Astrocyte of the spinal cord (primary cell): Measurements from ENCODE around the gene PRPF19.
A peak's percentile ranks its signal among the peaks of the same experiment; 100 is the strongest.

Source experiments
- DNase-seq: peaks from one replicate; pipeline ENCODE4 v3.0.0; 2011; ENCODE audit warnings: low read depth, low spot score
- H3K4me3 ChIP-seq: 2 replicates; pipeline ENCODE4 v1.5.1; 2011; ENCODE audit warnings: low read depth, mild to moderate bottlenecking, low read length, moderate library complexity
- CTCF ChIP-seq: IDR thresholded peaks from 2 replicates; pipeline ENCODE4 v1.5.1; 2012; ENCODE audit warnings: low read depth, mild to moderate bottlenecking, low read length, inconsistent platforms
- in situ Hi-C: cut with HindIII; loops from 2 replicates; pipeline ENCODE4 v1.10.0; 2017; ENCODE audit warnings: low sequenced_read_pairs

PRPF19 gene

GRCh38 chr11:60890696-60891095 lies 15.7 kb downstream of the PRPF19 start:
- DNase-seq = no peak
- TF ChIP-seq CTCF = no peak
- H3K4me3 ChIP-seq = no peak overlapping the region
- in situ Hi-C loops = no loop called here

- no peak for TF ChIP-seq CTCF
- in situ Hi-C loops = no loop called here
- no peak for DNase-seq
- H3K4me3 ChIP-seq = no peak overlapping the region
These were observed 16.5 kb downstream of the PRPF19 start for GRCh38 chr11:60889869-60890311.

GRCh38 chr11:60887556-60887955 lies 18.8 kb downstream of the PRPF19 start:
- peak; percentile 80 for TF ChIP-seq CTCF
- H3K4me3 ChIP-seq = no peak overlapping the region
- DNase-seq = peak; percentile 65
- in situ Hi-C loops = no loop called here

- no peak for DNase-seq
- TF ChIP-seq CTCF = no peak
- in situ Hi-C loops = no loop called here
- no peak overlapping the region for H3K4me3 ChIP-seq
These were observed 25.6 kb downstream of the PRPF19 start for GRCh38 chr11:60880643-60881282.

GRCh38 chr11:60879971-60880588 lies 26.3 kb downstream of the PRPF19 start:
- TF ChIP-seq CTCF = no peak
- H3K4me3 ChIP-seq = no peak overlapping the region
- in situ Hi-C loops = no loop called here
- DNase-seq = peak; percentile 39

GRCh38 chr11:60879104-60879503 lies 27.3 kb downstream of the PRPF19 start:
- in situ Hi-C loops = no loop called here
- no peak for DNase-seq
- no peak for TF ChIP-seq CTCF
- H3K4me3 ChIP-seq = no peak overlapping the region
